GM23248 (cell line): ENCODE results near the gene DPYSL5.

Experiments used
- EZH2 ChIP-seq: fragments of 200-600 bp; sonication (generic); IDR thresholded peaks from 2 replicates; pipeline ENCODE4 v1.6.1; 2018; ENCODE audit warnings: antibody characterized with exemption, mild to moderate bottlenecking; ENCODE audit not compliant: insufficient read depth, poor library complexity, severe bottlenecking
- EZH2phosphoT487 ChIP-seq: fragments of 200-600 bp; sonication (generic); IDR thresholded peaks from 2 replicates; pipeline ENCODE4 v1.6.1; 2018; ENCODE audit warnings: antibody characterized with exemption, moderate library complexity, mild to moderate bottlenecking, low read depth; ENCODE audit not compliant: insufficient read depth

DNA sequence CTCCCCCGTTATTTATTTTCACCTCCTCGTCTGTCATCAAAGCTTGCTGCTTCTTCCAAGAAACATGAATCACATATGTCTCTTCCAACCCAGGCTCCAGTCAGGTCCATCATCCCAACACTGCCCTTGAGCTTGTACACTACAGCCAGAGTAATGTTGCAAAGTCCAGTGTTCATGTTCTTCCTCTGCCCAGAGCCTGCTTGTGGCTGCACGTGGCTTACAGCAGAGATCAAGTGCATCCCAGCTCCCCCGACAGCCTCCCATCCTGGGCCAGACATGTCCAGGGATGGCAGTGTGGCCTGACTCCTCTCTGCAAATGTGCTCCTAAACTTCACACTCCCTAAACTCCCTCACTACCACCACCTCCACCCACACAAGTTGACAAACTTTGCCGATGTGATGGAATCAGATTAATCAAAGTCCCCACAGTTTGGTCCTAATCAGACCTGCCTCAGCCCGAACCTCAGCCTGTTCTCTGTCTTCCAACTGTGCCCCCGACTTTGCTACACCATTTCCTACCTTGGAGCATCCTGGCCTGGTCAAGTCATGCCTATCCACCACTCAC, 68.3 kb downstream of the DPYSL5 start:
- TF ChIP-seq EZH2 (no peak), EZH2phosphoT487 (no peak)
